ENCODE measurements around the gene B4GALT1.

B4GALT1 gene

DNA sequence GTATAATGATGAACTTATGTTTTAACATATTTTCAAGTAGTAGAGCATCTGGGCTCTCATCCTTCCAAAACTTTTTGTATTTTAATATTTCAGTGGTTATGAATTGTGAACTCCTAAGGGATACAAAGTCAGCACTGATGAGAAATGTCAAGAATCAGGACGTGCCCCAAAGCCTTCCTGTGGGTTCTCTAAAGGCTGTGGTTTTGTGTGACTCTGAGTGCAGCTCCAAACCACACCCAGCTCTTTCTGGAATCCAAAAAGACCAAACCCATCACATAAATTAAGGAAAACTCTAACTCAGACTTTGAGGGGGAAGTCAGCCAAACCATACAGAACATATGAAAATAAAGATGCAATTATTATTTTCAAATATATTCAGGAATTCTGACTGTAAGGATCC, 49.8 kb downstream of the B4GALT1 start:
- no peak for DNase-seq

DNA sequence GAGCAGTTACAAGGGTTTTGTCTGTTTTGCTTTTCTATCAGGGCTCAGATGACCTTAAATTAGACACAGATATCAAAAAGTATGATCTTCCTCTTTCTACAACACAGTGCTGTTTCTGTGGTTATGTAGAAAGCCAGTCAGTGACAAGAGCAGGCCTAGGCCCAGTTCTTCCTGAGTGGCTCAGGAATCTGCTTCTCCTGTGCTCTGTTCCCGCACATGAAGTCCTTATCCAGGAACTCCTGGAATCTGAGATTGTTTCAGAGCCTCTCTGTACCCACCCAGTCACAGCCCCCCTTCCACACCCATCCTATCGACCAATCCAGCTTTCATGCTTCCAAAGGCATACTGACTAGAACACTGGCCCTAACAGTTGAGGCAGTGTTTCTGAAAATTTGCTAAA, 50.3 kb downstream of the B4GALT1 start:
- DNase-seq: no peak

DNA sequence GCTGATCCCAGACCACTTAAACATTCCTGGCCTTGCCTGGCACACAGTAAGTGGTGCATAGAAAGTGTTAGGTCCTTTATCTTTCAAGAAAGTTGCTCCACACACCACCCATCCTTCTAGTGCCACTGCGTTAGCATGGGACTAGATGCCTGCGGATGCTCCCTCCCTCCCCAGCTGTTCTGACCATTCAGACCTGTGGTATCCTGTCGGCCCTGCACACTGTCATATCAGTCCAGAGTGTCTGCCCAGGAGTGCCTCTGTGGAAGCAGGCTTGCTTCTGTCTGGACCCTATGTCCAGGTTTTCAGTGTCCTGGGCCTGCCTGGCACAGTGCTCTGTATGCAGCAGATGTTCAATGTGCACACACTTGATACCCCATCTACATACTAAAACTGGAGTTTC, 52.4 kb downstream of the B4GALT1 start:
- DNase-seq: no peak

DNA sequence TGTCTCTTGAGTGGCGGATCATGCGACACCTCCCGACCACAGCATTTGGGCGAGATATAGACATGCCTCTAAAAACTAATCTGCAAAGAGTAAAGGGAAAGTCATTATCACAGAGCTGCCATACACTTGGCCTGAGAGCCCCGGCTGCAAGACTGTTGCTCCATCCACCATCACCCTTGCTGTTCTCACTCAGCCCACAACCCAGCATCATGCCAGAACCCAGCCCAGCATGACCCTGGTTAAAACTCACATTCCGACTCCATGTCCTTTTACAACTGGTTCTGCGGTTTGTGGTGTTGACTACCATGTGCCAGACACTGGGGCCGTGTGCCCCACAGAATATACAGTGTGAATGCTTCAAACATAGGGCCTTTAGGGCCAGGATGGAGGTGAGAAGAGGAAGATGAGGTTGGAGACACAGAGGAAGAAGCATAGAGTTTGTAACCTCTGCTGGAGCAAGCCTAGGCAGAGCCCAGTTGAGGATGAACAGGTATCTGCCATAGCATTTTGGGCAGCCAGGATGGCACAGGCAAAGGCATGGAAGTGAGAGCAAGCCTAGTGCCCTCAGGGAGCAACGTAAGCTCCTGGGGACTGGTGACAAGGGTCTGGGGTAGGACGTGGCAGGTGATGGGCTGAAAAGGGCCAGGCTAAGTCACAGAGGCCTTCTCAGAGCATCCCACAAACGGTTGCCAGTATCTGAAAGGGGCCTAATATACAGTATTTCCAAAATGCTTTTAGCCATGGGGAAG, 53.2 kb downstream of the B4GALT1 start:
- DNase-seq: no peak

DNA sequence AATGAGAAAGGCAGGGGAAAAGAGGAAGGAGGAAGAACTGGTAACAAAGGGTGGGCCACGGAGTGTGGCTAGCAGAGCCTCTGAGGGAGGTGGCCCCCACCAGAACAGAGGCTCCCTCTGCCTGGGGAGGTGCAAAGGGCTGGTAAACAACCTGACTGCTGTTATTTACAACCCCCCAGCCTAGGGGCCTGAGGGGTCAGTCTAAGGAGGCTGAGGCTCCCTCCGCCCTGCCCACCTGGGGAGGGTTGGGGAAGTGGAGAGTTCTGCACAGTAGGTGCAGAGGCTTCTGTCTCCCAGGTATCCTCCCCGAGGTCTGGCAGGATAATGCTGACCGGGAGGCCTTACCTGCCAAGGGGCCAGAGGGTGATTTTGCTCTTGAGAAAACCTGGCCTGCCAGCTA, 55.0 kb downstream of the B4GALT1 start:
- peak in 1 of 2 experiments; percentile 1 for DNase-seq

DNA sequence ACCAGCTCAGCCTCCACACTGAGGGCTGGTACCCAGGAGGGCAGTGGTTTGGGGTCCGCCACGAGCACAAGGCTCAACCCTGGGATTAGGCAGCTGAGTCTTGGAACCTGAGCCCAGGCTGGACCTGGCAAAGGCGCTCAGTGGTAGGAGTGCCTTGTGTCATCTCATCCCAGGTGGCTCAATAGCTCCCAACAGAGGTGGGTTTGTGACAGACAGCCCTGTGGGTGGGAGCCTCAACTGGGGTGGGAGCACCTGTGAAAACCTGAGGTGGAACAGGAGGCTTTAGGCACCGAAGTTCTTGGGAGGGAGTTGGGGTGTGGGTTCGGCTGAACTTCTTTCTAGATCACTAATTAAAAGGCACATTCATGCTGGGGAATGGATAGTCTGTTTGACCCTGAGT, 55.5 kb downstream of the B4GALT1 start:
- peak in 1 of 2 experiments; percentile 6 for DNase-seq

DNA sequence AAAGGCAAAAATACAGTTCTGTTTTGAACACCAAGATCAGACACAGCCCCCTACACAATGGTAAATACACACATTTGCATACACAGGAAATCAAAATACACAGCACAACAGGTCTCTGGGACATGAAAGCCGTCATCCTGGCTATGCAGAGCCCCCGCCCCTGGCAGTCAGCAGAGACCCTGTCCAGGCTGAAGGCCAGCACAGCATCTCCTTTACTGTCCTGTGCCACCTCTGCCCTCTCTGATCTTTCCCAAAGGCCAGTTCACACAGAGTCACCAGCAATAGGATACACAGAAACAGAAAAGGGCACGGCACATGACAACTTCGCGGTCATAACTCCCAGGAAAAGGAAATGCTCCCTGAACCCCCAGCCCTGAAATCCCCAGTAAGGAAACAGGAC, 56.5 kb downstream of the B4GALT1 start:
- DNase-seq: no peak

DNA sequence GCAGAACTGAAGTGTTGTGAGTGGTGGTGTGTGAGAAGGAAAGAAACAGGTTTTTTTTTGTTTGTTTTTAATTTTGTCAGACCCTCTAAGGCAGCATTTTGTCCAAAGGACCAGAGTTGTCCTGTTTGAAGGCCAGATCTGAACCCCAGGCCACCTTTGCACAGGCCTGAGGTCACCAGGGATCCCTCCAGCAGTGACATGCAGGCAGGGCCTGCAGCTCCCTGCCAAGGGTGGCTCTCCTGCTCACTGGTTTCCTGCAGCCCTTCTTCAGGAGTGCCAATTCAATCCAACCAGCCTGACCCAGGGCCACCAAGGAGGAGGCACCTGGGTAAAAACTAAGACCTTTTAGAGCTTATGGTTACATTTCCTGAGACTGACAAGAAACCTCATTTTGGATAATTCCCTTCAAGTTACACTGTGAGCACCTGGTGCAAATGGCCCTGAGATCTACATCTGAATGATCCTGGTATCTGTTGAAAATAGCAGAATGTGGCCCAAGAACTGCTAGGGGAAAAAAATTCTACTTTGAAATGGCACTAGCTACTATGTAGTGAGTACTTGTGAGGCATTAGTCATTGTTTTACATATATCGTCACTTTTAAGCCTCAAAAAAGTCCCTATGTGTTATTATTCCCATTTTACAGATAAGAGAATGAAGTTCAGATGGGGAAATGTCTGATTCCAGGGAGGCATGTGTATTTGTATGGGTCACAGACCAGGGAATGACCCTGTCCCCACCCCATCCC, 57.1 kb downstream of the B4GALT1 start:
- DNase-seq: no peak

DNA sequence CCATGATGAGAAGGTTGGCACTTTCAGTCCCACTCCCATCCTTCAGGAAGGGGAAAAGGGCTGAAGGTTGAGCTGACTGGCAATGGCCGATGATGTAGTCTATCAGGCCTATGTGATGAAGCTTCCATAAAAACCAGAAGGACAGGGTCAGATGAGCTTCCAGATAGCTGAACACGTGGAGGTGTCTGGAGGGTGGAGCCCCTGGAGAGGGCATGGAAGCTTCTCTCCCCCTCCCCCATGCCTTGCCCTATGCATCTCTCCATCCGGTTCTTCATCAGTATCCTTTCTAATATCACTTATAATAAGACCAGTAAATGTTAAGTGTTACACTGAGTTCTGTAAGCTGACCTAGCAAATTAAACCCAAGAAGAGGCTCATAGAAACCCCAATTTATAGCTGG, 58.0 kb downstream of the B4GALT1 start:
- DNase-seq: no peak

DNA sequence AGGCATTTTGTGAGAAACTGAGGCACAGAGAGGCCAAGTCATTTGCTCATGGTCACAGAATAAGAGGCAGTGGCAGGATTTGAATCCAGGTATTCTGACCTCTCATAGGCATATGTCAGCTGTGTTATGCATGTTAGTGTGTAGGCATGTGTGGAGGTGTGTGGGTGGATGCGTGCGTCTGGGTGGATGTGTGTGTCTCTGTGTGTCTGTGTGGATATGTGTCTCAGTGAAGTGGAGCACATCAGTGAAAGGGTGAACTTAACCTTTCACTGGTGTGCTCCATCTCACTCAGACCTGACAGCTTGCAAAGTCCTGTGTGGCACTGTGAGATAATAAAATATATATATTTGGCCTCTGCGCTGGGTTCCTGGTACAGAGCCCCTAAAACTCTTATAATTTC, 58.7 kb downstream of the B4GALT1 start:
- no peak for DNase-seq

DNA sequence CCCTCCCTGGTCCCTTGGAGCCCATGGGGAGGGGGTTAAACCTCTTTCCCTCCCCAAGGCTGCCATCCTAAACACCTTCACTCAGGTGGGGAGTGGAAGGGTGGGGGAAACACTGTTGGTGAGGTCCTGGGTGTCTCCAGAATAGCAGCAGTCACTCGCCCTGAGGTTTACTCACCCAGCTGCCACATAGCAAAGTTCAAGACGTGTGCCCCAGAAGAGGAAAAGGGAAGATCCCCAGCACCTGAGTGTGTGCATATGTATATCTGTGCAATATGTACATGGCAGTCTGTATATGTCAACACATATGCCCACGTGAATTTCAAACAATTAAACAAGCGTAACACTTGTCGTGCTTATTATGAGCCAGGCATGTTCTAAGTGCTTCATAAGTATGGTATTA, 59.4 kb downstream of the B4GALT1 start:
- DNase-seq: no peak

DNA sequence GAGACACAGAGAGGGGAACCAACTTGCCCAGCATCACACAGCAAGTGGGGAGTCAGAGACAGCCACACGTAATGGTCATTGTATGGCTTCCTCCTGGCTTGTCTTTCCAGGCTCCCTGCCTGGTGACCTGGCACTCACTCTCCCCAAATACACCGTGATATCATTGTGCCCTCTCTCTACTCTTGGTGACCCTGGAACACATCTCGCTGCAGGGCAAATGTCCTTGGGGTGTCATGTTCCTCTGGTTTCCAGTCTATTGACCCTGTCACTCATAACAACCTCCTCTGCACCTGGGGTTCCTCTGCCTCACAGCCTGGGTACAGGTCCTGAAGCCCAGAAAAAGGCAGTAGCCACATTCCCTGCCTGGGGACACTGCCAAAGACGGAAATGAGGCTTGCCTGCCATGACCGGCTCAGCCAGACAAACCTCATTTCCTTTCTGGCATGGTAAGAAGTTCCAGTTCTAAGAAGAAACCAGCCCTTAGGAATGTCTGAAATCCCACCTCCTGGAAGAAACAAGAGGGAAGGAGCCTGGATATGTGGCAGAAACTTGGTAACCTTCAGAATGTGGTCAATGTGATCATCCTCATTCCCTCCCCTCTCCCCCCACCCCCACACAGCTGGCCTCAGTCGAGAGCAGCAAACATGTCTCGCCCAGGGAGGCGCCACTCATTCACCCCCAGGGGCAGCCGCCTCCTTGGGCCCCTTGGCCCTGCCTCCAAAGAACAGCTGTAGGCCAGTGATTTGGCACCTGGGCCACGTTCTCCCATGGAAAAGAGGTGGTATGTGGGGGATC, 60.1 kb downstream of the B4GALT1 start:
- no peak for DNase-seq

DNA sequence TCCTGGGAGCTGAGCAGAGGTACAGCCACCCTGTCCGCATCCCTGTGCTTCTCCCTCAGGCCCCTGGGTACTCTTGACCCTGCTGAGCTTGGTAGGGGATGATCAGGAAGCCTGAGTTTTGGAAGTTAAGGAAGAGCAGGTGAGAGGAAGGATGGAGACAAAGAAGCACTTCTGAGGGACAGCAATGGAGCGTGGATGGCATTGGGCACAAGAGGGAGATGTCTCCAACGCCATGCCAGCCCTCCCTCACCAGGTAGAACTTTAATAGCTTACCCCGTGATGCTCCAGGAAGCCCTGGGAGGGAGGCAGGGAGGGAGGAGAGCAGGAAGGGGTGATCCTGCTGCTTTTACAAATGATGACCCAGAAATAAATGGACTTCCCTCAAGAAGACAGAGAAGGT, 60.8 kb downstream of the B4GALT1 start:
- no peak for DNase-seq

DNA sequence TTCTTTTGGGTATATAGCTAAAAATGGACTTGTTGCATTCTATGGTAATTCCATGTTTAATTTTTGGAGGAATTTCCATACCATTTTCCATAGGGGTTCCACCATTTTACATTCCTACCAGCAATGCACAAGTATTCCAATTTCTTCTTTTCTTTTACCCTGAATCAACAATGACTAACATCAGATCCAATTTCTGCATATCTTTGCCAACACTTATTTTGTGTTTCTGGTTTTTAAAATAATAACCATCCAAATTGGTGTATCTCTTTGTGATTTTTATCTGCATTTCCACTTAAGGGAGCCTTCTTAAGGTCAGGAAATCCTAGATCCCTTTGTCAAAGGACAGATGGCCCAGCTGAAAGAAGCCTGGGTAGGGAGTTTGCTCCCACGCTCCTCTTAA, 61.2 kb downstream of the B4GALT1 start:
- DNase-seq: no peak

DNA sequence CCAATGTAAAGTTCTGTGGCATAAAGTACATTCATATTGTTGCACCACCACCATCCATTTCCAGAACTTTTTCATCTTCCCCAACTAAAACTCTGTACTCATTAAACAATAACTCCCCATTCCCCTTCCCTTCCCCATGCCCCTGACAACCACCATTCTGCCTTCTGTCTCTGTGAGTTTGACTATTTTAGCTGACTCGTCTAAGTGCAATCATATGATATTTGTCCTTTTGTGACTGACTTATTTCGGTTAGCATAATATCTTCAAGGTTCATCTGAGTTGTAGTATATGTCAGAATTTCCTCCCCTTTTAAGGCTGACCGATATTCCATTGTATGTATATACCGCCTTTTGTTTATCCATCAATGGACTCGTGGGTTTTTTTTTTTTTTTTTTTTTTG, 61.6 kb downstream of the B4GALT1 start:
- DNase-seq: no peak

DNA sequence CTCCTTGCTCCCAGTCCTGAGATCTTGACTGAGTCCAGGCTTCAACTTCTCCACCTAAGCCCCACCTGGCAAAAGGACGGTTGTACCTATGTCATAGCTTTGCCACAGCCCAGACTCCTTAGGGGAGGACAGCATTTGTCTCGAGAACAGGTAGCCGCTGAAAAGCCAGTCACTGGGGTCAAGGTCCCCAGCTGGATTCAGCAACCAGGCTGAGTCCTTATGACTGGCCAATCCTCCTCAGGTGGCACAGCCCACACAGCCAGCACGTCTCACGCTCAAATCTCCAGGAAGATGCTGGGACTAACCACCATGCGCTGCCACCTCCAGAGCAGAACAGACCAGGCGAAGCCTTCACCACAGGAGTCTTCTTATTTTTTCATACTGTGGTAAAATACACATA, 62.7 kb downstream of the B4GALT1 start:
- DNase-seq: no peak

DNA sequence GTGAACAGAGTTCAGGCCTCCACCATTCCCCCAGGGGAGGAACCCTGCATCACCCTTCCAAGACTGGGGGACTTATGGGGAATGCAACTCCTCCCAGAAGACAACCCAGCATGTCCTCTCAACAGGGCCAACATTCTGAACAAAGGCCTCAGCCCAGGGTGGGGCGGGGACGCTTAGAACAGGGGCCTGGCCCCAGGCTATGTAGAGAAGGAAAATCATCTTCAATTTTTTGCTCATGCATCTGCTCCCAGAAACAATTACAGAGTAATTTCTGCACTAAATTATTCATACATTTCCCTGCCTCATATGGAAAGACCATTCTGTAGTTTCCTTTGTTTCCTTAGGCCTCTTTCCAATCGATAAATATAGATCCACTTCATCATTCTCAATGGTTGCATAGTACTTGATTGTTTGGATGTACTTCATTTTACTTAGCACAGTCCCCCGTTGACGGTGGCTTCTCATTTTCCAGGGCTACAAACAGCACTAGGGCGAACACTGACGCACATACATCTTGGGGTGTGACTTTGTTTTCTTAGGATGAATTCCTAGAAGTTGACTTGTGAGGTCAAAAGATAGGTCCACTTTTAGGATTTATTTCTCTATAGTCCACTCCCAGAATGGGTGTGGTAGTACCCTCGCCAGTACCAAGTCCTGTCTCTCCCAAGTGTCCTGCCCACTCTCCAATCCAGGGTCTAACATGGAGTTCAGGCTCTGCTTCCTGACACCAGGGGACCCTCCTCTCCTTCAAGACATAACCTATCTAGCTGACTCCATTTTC, 63.4 kb downstream of the B4GALT1 start:
- no peak for DNase-seq

DNA sequence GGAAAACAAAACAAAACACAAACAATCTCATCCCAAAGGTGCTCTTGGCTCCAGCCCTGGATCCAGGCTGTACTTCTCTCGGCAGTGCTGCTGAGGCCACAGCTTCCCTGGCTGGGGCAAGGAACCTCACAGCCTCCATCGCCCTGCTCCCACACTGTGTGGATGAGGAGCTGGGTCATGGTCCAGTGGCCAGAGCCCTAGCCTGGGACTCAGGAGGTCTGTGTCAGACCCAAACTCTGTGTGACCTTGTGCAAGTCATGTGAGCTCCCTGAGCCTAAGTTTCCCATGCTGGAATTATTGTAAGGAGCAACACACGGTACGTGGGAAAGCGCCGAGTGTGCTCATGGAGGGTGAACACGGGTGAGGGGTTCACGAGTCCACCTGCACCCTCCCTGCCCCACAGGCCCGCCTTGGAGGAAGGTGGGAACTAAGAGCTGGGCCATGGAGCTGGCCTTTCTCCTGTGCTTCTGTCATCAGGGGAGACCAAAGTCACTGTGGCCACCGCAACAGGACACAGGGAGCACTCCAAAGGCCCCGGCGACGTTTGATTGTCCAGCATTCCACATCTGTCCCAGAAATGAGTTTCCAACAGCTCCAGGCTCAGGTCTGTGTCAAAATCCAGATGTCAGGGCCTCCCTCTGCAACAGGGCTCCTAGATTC, 64.5 kb downstream of the B4GALT1 start:
- no peak for DNase-seq

DNA sequence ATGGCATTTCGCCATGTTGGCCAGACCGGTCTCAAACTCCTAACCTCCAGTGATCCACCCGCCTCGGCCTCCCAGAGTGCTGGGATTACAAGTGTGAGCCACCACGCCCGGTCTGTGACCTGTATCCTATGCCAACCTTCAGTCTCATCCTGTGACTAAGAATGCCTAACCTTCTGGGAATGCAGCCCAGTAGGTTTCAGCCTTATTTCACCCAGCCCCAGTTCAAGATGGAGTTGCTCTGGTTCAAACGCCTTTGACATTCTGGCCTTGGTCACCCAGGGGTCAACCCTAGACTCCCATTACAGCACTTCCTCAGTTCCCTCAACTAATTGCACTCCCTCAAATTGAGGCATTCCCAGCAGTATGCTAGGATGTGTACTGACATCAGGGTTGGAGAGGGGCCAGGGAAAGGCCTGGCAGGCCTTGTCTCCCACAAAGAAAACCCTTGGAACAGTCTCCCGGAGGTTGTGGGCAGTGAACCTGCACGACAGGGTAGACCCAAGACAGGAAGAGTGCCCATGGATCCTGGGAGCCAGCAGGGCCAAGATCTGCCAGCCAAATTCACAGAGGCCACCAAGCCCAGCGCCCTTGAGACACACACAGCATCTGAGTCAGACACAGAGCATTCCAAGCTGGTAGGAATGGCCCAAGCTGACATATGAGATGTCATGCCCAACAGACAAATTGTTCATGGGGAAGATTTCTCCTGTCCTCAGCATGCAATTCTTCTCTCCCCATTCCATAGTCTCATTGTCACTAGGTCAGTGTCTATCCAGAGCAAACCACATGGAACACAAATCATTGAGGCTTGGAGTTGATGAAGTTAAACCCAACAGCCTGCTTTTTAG, 65.8 kb downstream of the B4GALT1 start:
- DNase-seq: no peak

DNA sequence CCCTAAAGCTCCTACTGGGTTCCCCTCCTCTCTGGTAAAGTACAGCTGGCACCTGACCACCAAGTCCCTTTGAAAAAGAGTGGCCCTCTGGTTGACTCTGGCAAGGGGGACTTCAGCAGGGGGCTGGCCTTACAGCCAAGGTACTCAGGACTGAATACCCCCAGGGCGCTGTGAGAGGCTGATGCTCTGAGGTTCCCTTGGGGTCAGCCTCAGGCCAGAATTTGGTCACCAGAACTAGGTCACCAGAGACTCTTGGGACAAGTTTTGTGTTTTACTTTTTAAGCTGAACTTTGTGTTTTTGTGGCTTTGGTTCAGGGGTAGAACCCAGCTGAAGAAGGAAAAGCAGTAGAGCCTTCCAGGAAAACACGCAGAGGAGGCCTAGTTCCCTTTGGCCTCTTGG, 67.4 kb downstream of the B4GALT1 start:
- DNase-seq: no peak

DNA sequence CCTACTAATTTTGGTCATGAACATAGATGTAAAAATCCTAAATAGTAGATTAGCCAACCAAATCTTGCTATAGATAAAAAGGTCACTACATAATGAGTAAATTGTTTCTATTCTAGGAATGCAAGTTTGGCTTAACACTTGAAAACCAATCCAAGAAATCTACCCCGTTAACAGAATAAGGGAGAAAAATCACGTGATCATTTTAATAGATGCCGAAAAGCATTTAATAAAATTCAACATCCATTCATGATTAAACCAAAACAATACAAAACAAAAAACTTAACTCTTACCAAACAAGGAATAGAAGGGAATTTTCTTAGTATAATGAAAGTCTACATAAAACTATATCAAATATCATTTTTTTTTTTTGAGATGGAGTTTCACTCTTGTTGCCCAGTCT, 69.9 kb downstream of the B4GALT1 start:
- no peak for DNase-seq

DNA sequence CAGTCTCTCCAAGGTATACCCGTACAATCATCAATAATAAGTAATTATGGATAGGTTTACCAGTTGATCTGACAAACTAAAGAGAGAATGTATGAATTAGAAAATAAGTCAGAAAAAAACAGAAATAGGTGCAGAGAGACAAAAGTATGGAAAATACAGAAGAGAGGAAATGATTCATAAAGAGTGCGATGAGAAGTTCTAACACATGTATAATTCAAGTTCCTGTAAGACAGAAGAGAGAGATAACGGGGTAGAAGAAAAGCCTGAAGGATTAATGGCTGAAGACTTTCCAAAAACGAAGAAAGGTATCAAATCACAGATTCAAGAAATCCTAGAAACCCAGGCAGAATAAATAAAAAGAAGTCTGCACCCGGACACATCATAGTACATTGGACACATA, 74.5 kb downstream of the B4GALT1 start:
- no peak for DNase-seq

All from activated T-cell treated with anti-CD3 and anti-CD28 coated beads, Interleukin-2, amount 50 U/mL, for 48 hours (primary cell).